ENCODE data around the gene CACNA1A.

DNA sequence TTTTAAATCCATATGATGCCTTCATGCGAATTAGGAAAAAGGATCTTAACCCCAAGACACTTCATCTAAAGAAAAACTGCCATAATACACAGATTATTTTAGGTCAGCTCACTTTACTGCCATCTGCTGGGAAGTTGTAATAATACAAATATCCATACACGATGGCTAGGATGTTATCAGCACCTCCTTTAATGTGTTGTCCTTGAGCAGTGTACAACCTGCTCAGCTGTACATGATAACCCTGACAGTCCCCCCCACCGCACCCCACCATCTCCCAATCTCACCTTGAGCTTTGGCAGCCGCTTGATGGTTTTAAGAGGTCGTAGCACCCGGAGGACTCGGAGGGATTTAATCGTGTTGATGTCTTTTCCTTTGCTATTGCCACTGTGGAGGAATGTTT is 243.8 kb downstream of the CACNA1A start:
- TF ChIP-seq POLR2A (IDR thresholded peaks at IDR 0.05; ENCODE audit: low read depth) (no peak), POLR2AphosphoS5 (IDR thresholded peaks at IDR 0.05) (no peak)
- TF ChIP-seq, protein P1, sequence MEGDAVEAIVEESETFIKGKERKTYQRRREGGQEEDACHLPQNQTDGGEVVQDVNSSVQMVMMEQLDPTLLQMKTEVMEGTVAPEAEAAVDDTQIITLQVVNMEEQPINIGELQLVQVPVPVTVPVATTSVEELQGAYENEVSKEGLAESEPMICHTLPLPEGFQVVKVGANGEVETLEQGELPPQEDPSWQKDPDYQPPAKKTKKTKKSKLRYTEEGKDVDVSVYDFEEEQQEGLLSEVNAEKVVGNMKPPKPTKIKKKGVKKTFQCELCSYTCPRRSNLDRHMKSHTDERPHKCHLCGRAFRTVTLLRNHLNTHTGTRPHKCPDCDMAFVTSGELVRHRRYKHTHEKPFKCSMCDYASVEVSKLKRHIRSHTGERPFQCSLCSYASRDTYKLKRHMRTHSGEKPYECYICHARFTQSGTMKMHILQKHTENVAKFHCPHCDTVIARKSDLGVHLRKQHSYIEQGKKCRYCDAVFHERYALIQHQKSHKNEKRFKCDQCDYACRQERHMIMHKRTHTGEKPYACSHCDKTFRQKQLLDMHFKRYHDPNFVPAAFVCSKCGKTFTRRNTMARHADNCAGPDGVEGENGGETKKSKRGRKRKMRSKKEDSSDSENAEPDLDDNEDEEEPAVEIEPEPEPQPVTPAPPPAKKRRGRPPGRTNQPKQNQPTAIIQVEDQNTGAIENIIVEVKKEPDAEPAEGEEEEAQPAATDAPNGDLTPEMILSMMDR (IDR thresholded peaks at IDR 0.05): peak; percentile 48 to 63 (median 57)

Measured in esophagus muscularis mucosa (tissue), 3 donors.